Smooth muscle cell (in vitro differentiated cells): Measurements from ENCODE around the gene GJA5. TPM values are rescaled to one million over a fixed set of nuclear protein-coding genes. Genes with fewer than 3 reads are reported as not detected.

Experiments used
- DNase-seq: peaks from one replicate; lab custom pipeline; 2025; ENCODE audit not compliant: unreplicated experiment; lab: John Stamatoyannopoulos, UW
- H2AFZ ChIP-seq: fragments of 200-600 bp; sonication (generic); 2 replicates; pipeline ENCODE4 v1.6.0; 2016; ENCODE audit warnings: antibody characterized with exemption, low read depth, mild to moderate bottlenecking
- H3F3A ChIP-seq: fragments of 200-600 bp; sonication (generic); 2 replicates; pipeline ENCODE4 v1.6.0; 2017; ENCODE audit warnings: antibody characterized with exemption, low read depth
- H3K27ac ChIP-seq: fragments of 200-600 bp; sonication (generic); 2 replicates; pipeline ENCODE4 v1.5.1; 2016; ENCODE audit warnings: low read depth, mild to moderate bottlenecking
- H3K27me3 ChIP-seq: fragments of 200-600 bp; sonication (generic); 2 replicates; pipeline ENCODE4 v1.6.1; 2016; ENCODE audit warnings: low read depth, mild to moderate bottlenecking
- H3K36me3 ChIP-seq: fragments of 200-600 bp; sonication (generic); 2 replicates; pipeline ENCODE4 v1.5.1; 2016; ENCODE audit warnings: low read depth
- H3K4me1 ChIP-seq: fragments of 200-600 bp; sonication (generic); 2 replicates; pipeline ENCODE4 v1.5.1; 2016; ENCODE audit warnings: low read depth
- H3K4me2 ChIP-seq: fragments of 200-600 bp; sonication (generic); 2 replicates; pipeline ENCODE4 v1.6.0; 2016; ENCODE audit warnings: mild to moderate bottlenecking
- H3K4me3 ChIP-seq: fragments of 200-600 bp; sonication (generic); 2 replicates; pipeline ENCODE4 v1.5.1; 2016; ENCODE audit warnings: mild to moderate bottlenecking
- H3K79me2 ChIP-seq: fragments of 200-600 bp; sonication (generic); 2 replicates; pipeline ENCODE4 v1.6.0; 2016; ENCODE audit warnings: low read depth, mild to moderate bottlenecking
- H3K9ac ChIP-seq: fragments of 200-600 bp; sonication (generic); 2 replicates; pipeline ENCODE4 v1.6.0; 2016; ENCODE audit warnings: low read depth
- H3K9me3 ChIP-seq: fragments of 200-600 bp; sonication (generic); replicated peaks from 2 replicates; pipeline ENCODE4 v1.5.1; 2016; ENCODE audit warnings: low read depth
- H4K20me1 ChIP-seq: fragments of 200-600 bp; sonication (generic); 2 replicates; pipeline ENCODE4 v1.6.0; 2016; ENCODE audit warnings: low read depth
- WGBS: methylation state at CpG from one replicate; pipeline ENCODE4 v1.1.7; 2016; ENCODE audit warnings: low lambda C conversion rate; 5-methylcytosine and 5-hydroxymethylcytosine counted together
- polyA plus RNA-seq: library from polyadenylated mRNA; unstranded; fragments of >200 nt; fragmentation: Nextera tagmentation; extraction: Ambion mirVana; gene quantifications from 2 replicates; pipeline ENCODE4 v1.2.1, GENCODE V29; 2016
- total RNA-seq: library from RNA; depleted of rRNA; stranded (reverse); fragments of >200 nt; gene quantifications from 2 replicates; pipeline ENCODE4 v1.2.3, GENCODE V29; 2014
- TF ChIP-seq, protein P1 (sequence below): fragments of 200-600 bp; sonication (generic); IDR thresholded peaks from 2 replicates; pipeline ENCODE4 v1.5.1; 2017; ENCODE audit warnings: borderline replicate concordance, mild to moderate bottlenecking, antibody characterized with exemption; ENCODE audit not compliant: insufficient read depth, poor library complexity, severe bottlenecking

The GJA5 gene
- total and polyA plus RNA-seq, 2 experiments from 2014 or later = 0.18 to 2.8 TPM

DNA sequence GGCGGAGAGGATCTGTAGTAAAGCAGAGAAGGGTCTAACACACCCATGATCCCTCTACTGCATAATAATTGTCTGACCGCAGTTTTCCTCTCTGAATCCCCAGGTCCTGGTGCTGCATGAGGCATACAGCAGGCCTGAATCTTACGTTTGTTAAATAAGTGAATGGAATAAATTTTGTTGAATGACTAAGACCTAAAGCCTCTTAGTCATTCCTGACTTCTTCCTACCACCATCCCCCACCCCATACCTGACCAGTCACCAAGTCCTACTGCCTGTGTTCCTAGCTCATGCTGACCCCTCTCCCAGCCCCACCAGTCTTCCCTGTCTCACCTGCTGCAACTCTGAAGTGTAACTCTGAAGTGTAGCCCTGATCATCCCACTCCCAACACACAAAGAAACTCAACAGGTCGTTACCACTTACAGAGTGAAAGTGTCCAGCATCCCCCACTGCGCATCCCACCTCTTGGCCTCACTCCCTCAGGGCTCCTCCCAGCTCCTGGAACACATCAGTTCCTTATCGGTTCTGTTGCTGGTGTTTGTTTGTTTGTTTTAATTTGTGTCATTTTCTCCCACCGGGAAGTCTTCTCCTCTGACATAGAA, 9.7 kb downstream of the GJA5 start:
- no peaks in the 10 kb centered on the region for H3K4me1 ChIP-seq
- H3K79me2 ChIP-seq = no peaks in the 10 kb centered on the region
- H3K9me3 ChIP-seq = no peaks in the 10 kb centered on the region
- TF ChIP-seq, protein P1, sequence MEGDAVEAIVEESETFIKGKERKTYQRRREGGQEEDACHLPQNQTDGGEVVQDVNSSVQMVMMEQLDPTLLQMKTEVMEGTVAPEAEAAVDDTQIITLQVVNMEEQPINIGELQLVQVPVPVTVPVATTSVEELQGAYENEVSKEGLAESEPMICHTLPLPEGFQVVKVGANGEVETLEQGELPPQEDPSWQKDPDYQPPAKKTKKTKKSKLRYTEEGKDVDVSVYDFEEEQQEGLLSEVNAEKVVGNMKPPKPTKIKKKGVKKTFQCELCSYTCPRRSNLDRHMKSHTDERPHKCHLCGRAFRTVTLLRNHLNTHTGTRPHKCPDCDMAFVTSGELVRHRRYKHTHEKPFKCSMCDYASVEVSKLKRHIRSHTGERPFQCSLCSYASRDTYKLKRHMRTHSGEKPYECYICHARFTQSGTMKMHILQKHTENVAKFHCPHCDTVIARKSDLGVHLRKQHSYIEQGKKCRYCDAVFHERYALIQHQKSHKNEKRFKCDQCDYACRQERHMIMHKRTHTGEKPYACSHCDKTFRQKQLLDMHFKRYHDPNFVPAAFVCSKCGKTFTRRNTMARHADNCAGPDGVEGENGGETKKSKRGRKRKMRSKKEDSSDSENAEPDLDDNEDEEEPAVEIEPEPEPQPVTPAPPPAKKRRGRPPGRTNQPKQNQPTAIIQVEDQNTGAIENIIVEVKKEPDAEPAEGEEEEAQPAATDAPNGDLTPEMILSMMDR = no peak
- DNase-seq = no peak
- H3K9ac ChIP-seq = no peak overlapping the region
- no peak overlapping the region for H3K4me3 ChIP-seq
- H3K27me3 ChIP-seq = no peaks in the 10 kb centered on the region
- no peaks in the 10 kb centered on the region for H3K36me3 ChIP-seq
- H4K20me1 ChIP-seq = no peaks in the 10 kb centered on the region
- WGBS = 83% methylated on average over 7 of the region's 7 CpGs
- H3K27ac ChIP-seq = no peak overlapping the region
- no peaks in the 10 kb centered on the region for H3F3A ChIP-seq
- no peak overlapping the region for H2AFZ ChIP-seq
- no peak overlapping the region for H3K4me2 ChIP-seq

DNA sequence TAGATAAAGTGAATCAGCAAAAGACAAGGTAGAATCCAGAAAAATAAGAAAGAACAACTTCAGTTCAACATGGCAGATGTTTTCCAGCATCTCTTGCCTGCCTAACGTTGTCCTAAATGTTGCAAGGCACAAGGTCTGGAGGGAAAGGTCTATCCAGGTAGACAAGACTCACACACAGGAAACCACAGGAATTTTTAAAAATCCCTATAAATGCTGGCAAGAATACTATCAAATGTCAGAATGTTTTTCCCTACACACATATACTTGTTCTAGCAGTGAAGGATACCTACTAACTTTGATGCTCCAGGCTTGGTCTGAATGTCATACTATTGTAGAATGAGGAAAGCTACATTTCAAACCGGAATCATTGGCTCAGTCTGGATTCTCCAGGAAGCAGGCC, 10.6 kb downstream of the GJA5 start:
- Histone ChIP-seq H3K79me2 (no peaks in the 10 kb centered on the region), H3F3A (no peaks in the 10 kb centered on the region), H3K27me3 (no peaks in the 10 kb centered on the region), H3K27ac (no peak overlapping the region), H3K9me3 (no peaks in the 10 kb centered on the region), H3K4me1 (no peaks in the 10 kb centered on the region), H3K4me2 (no peak overlapping the region), H4K20me1 (no peaks in the 10 kb centered on the region), H2AFZ (no peak overlapping the region), H3K36me3 (no peaks in the 10 kb centered on the region), H3K9ac (no peak overlapping the region), H3K4me3 (no peak overlapping the region)
- WGBS = 84% methylated on average over 2 of the region's 2 CpGs
- no peak for DNase-seq
- TF ChIP-seq, protein P1 = no peak

DNA sequence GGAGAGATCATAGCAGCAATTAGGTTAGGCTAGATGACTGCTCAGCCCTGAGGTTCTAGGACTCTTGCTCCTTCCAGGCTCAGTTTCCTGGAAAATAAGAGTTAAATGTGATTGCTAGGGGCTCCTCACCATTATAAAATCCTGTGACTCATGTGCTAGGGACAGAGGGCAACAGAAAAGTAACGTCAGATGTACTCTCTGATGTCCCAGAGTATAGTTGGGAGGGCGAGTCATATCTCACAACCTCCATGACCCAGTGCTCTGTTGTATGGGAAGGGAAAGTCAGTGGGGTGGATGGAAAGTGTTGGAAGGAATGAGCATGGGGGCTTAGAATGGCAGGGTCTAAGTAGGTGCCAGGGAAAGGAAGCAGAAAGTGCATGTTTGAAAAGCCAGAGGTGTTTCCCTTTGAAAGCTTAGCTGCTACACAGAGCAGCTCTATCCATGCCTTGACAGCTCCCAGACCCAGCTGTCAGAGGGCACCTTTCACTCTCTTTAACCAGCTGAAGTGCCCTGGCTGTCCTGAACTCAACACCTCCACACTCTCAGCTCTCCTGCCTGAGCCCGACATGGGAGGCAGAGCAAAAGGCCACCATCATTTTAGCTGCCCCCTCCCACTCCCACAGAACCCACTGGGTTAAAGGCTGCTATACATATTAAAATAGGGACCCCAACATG, 11.6 kb downstream of the GJA5 start:
- Histone ChIP-seq H3K36me3 (no peaks in the 10 kb centered on the region), H3K9ac (no peak overlapping the region), H3K27ac (no peak overlapping the region), H3K4me1 (no peaks in the 10 kb centered on the region), H3F3A (no peaks in the 10 kb centered on the region), H3K4me2 (no peak overlapping the region), H3K9me3 (no peaks in the 10 kb centered on the region), H3K4me3 (no peak overlapping the region), H4K20me1 (no peaks in the 10 kb centered on the region), H2AFZ (no peak overlapping the region), H3K27me3 (no peaks in the 10 kb centered on the region), H3K79me2 (no peaks in the 10 kb centered on the region)
- 49% methylated on average over 3 of the region's 3 CpGs for WGBS
- no peak for DNase-seq
- TF ChIP-seq, protein P1 = no peak

DNA sequence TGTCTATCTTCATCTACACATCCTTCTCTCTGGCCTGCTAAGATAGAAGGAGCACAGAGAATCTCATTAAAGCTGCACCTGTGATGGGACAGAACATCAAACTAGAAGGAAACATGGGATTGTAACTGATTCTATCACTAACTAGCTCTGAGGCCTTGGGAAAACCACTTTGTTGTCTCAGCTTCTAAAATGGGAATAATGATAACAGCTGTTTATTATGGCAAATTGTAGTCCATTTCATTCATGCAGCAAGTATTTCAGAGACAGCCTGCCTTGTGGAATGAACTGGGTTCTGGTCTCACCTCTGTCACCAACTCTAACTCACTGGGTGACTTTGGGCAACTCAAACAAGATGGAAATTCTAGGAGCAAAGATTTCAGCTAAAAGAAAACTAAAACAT, 12.4 kb downstream of the GJA5 start:
- Histone ChIP-seq H3K4me1 (no peaks in the 10 kb centered on the region), H3K27me3 (no peaks in the 10 kb centered on the region), H4K20me1 (no peaks in the 10 kb centered on the region), H3K79me2 (no peaks in the 10 kb centered on the region), H3K36me3 (no peaks in the 10 kb centered on the region), H3K27ac (no peak overlapping the region), H3F3A (no peaks in the 10 kb centered on the region), H3K4me3 (no peak overlapping the region), H3K9me3 (no peaks in the 10 kb centered on the region), H3K4me2 (no peak overlapping the region), H2AFZ (no peak overlapping the region), H3K9ac (no peak overlapping the region)
- TF ChIP-seq, protein P1 = no peak
- no peak for DNase-seq
